Smooth muscle cell (in vitro differentiated cells): ENCODE data around the gene MARCO. TPM values are rescaled to one million over a fixed set of nuclear protein-coding genes. Genes with fewer than 3 reads are reported as not detected.

Experiments used
- DNase-seq: peaks from one replicate; lab custom pipeline; 2025; ENCODE audit not compliant: unreplicated experiment; lab: John Stamatoyannopoulos, UW
- H2AFZ ChIP-seq: fragments of 200-600 bp; sonication (generic); 2 replicates; pipeline ENCODE4 v1.6.0; 2016; ENCODE audit warnings: antibody characterized with exemption, low read depth, mild to moderate bottlenecking
- H3F3A ChIP-seq: fragments of 200-600 bp; sonication (generic); 2 replicates; pipeline ENCODE4 v1.6.0; 2017; ENCODE audit warnings: antibody characterized with exemption, low read depth
- H3K27ac ChIP-seq: fragments of 200-600 bp; sonication (generic); 2 replicates; pipeline ENCODE4 v1.5.1; 2016; ENCODE audit warnings: low read depth, mild to moderate bottlenecking
- H3K27me3 ChIP-seq: fragments of 200-600 bp; sonication (generic); 2 replicates; pipeline ENCODE4 v1.6.1; 2016; ENCODE audit warnings: low read depth, mild to moderate bottlenecking
- H3K36me3 ChIP-seq: fragments of 200-600 bp; sonication (generic); 2 replicates; pipeline ENCODE4 v1.5.1; 2016; ENCODE audit warnings: low read depth
- H3K4me1 ChIP-seq: fragments of 200-600 bp; sonication (generic); 2 replicates; pipeline ENCODE4 v1.5.1; 2016; ENCODE audit warnings: low read depth
- H3K4me2 ChIP-seq: fragments of 200-600 bp; sonication (generic); 2 replicates; pipeline ENCODE4 v1.6.0; 2016; ENCODE audit warnings: mild to moderate bottlenecking
- H3K4me3 ChIP-seq: fragments of 200-600 bp; sonication (generic); 2 replicates; pipeline ENCODE4 v1.5.1; 2016; ENCODE audit warnings: mild to moderate bottlenecking
- H3K79me2 ChIP-seq: fragments of 200-600 bp; sonication (generic); 2 replicates; pipeline ENCODE4 v1.6.0; 2016; ENCODE audit warnings: low read depth, mild to moderate bottlenecking
- H3K9ac ChIP-seq: fragments of 200-600 bp; sonication (generic); 2 replicates; pipeline ENCODE4 v1.6.0; 2016; ENCODE audit warnings: low read depth
- H3K9me3 ChIP-seq: fragments of 200-600 bp; sonication (generic); replicated peaks from 2 replicates; pipeline ENCODE4 v1.5.1; 2016; ENCODE audit warnings: low read depth
- H4K20me1 ChIP-seq: fragments of 200-600 bp; sonication (generic); 2 replicates; pipeline ENCODE4 v1.6.0; 2016; ENCODE audit warnings: low read depth
- CTCF ChIP-seq: fragments of 200-600 bp; sonication (generic); IDR thresholded peaks from 2 replicates; pipeline ENCODE4 v1.5.1; 2017; ENCODE audit warnings: borderline replicate concordance, mild to moderate bottlenecking, antibody characterized with exemption; ENCODE audit not compliant: insufficient read depth, poor library complexity, severe bottlenecking
- WGBS: methylation state at CpG from one replicate; pipeline ENCODE4 v1.1.7; 2016; ENCODE audit warnings: low lambda C conversion rate; 5-methylcytosine and 5-hydroxymethylcytosine counted together
- polyA plus RNA-seq: library from polyadenylated mRNA; unstranded; fragments of >200 nt; fragmentation: Nextera tagmentation; extraction: Ambion mirVana; gene quantifications from 2 replicates; pipeline ENCODE4 v1.2.1, GENCODE V29; 2016
- total RNA-seq: library from RNA; depleted of rRNA; stranded (reverse); fragments of >200 nt; gene quantifications from 2 replicates; pipeline ENCODE4 v1.2.3, GENCODE V29; 2014

Gene MARCO
- total and polyA plus RNA-seq, 2 experiments from 2014 or later: not detected

GRCh38 chr2:118913131-118913802, 28.7 kb upstream of the MARCO start:
- H3K9me3 ChIP-seq: no peaks in the 10 kb centered on the region
- H3K4me2 ChIP-seq: no peak overlapping the region
- H3K27me3 ChIP-seq: no peaks in the 10 kb centered on the region
- no peak for TF ChIP-seq CTCF
- no peak overlapping the region for H2AFZ ChIP-seq
- H3K36me3 ChIP-seq: no peaks in the 10 kb centered on the region
- no peaks in the 10 kb centered on the region for H4K20me1 ChIP-seq
- no peaks in the 10 kb centered on the region for H3K79me2 ChIP-seq
- no peak for DNase-seq
- peak overlapping the region; percentile 60 for H3K27ac ChIP-seq
- no peak overlapping the region for H3K4me3 ChIP-seq
- no peaks in the 10 kb centered on the region for H3F3A ChIP-seq
- no peaks in the 10 kb centered on the region for H3K4me1 ChIP-seq
- H3K9ac ChIP-seq: no peak overlapping the region
- 76% methylated on average over 3 of the region's 3 CpGs for WGBS

GRCh38 chr2:118913803-118914645, 28.0 kb upstream of the MARCO start:
- no peaks in the 10 kb centered on the region for H3K9me3 ChIP-seq
- no peaks in the 10 kb centered on the region for H3K36me3 ChIP-seq
- H4K20me1 ChIP-seq: no peaks in the 10 kb centered on the region
- no peaks in the 10 kb centered on the region for H3F3A ChIP-seq
- TF ChIP-seq CTCF: no peak
- WGBS: 93% methylated on average over 3 of the region's 3 CpGs
- H3K4me2 ChIP-seq: no peak overlapping the region
- peak overlapping the region; percentile 60 for H3K27ac ChIP-seq
- no peak overlapping the region for H2AFZ ChIP-seq
- H3K27me3 ChIP-seq: no peaks in the 10 kb centered on the region
- no peak for DNase-seq
- H3K79me2 ChIP-seq: no peaks in the 10 kb centered on the region
- no peak overlapping the region for H3K4me3 ChIP-seq
- no peak overlapping the region for H3K9ac ChIP-seq
- no peaks in the 10 kb centered on the region for H3K4me1 ChIP-seq

- no peak for TF ChIP-seq CTCF
- Histone ChIP-seq H4K20me1 (no peaks in the 10 kb centered on the region), H3K4me2 (no peak overlapping the region), H2AFZ (no peak overlapping the region), H3K36me3 (no peaks in the 10 kb centered on the region), H3K27ac (no peak overlapping the region), H3K9ac (no peak overlapping the region), H3F3A (no peaks in the 10 kb centered on the region), H3K4me3 (no peak overlapping the region), H3K27me3 (no peaks in the 10 kb centered on the region), H3K9me3 (no peaks in the 10 kb centered on the region), H3K4me1 (no peaks in the 10 kb centered on the region), H3K79me2 (no peaks in the 10 kb centered on the region)
- 85% methylated on average over 9 of the region's 9 CpGs for WGBS
- no peak for DNase-seq
Observed at GRCh38 chr2:118914721-118915453, 27.1 kb upstream of the MARCO start.
